Neural cell (in vitro differentiated cells): ENCODE data around the gene CHEK1.

ENCODE experiments used
- POLR2AphosphoS5 ChIP-seq: IDR thresholded peaks from 2 replicates; pipeline ENCODE4 v1.6.1; 2012
- RAD21 ChIP-seq: fragments of 450-650 bp; conservative IDR thresholded peaks from 2 replicates; pipeline ENCODE4 v1.6.1; 2014; ENCODE audit warnings: antibody characterized with exemption, mild to moderate bottlenecking, moderate library complexity
- SMC3 ChIP-seq: fragments of 450-650 bp; conservative IDR thresholded peaks from 2 replicates; pipeline ENCODE4 v1.6.1; 2014; ENCODE audit warnings: antibody characterized with exemption, mild to moderate bottlenecking, moderate library complexity; ENCODE audit not compliant: poor library complexity
- TF ChIP-seq, protein P1 (sequence below): fragments of 450-650 bp; IDR thresholded peaks from 2 replicates; pipeline ENCODE4 v1.5.1; 2014; ENCODE audit warnings: antibody characterized with exemption, mild to moderate bottlenecking, moderate library complexity; ENCODE audit not compliant: poor library complexity, severe bottlenecking

DNA sequence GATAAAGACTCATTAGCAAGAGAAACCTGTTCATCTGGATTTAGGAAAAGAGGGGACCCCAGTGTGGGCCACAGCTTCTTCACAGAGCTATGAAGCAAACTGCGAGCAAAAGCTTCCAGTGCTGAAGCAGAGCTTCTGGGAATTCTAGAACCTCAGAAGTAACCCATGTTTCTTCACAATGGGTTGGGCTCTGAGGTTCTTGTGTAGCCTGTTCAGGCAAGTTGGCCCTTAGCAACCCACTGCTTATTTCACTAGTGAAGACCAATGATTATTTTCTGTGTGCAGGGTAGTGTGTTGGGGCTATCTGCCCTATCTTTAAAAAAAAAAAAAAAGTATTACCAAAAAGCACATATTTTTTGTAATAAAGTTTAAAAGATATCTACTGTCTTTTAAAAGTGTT is 55.8 kb downstream of the CHEK1 start, which contains the start of gene ACRV1:
- TF ChIP-seq, protein P1, sequence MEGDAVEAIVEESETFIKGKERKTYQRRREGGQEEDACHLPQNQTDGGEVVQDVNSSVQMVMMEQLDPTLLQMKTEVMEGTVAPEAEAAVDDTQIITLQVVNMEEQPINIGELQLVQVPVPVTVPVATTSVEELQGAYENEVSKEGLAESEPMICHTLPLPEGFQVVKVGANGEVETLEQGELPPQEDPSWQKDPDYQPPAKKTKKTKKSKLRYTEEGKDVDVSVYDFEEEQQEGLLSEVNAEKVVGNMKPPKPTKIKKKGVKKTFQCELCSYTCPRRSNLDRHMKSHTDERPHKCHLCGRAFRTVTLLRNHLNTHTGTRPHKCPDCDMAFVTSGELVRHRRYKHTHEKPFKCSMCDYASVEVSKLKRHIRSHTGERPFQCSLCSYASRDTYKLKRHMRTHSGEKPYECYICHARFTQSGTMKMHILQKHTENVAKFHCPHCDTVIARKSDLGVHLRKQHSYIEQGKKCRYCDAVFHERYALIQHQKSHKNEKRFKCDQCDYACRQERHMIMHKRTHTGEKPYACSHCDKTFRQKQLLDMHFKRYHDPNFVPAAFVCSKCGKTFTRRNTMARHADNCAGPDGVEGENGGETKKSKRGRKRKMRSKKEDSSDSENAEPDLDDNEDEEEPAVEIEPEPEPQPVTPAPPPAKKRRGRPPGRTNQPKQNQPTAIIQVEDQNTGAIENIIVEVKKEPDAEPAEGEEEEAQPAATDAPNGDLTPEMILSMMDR, result no peak
- TF ChIP-seq SMC3 (no peak), POLR2AphosphoS5 (no peak), RAD21 (no peak)
